NCI-H2029 treated with DMSO at 0.1 percent for 48 hours (cell line): ENCODE measurements around the gene OR6J1.
"Not testable (repeated sequence)": the region's sequence is repeated elsewhere in the genome, so short reads cannot be mapped to it uniquely, and the experiment has no call there.

Experiments used
- DNase-seq: peaks from one replicate; lab custom pipeline; 2025; lab: John Stamatoyannopoulos, UW

The OR6J1 gene

DNA sequence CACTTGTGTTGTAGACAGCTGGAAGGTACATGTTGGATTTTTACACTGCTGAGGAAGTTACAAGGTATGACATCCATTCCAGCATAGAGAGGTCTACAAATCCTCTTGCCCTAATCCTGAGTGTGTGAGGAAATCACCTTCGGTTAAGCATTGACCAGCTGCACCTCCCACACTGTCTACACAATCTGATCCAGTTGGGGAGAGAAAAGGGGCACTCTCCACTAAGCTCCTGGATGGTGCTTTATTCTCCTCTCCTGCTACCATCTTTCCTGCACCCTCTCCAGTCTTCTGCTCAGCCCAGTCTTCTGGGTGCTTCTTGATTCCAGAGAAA is at the start of gene OR6J1:
Gene OR6J1, minus strand, starts transcription at position 48 of the 331 bp plus-strand sequence. CDS start 9,541 bp downstream, outside the sequence.
- no peak for DNase-seq

DNA sequence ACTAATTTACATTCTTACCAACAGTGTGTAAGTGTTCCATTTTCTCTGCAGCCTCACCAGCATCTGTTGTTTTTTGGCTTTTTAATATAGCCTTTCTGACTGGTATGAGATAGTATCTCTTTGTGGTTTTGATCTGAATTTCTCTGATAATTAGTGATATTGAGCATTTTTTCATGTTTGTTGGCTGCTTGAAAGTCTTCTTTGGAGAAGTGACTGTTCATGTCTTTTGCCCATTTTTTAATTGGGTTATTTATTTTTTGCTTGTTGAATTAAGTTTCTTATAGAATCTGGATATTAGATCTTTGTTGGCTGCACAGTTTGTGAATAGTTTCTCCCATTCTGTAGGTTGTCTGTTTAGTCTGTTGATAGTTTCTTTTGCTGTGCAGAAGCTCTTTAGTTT is 48.0 kb upstream of the OR6J1 start:
- no peak for DNase-seq

DNA sequence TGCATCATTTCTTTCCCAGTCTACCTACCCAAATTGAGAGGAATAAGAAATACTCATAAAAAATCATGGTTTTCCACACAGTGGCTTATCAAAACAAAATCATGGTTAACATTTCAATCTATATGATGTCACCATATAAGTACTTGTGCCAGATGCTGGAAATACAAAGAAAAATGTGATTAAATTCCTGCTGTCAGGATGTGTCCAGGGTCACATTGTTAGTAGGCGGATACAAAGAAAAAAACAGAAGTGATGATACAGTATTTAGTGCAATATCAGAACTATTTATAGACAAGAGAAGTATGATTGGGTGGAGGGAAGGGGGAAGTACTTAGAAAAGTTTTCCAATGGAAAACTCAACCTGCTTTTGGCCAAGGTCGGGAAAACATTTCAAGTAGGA is 47.0 kb upstream of the OR6J1 start:
- no peak for DNase-seq

DNA sequence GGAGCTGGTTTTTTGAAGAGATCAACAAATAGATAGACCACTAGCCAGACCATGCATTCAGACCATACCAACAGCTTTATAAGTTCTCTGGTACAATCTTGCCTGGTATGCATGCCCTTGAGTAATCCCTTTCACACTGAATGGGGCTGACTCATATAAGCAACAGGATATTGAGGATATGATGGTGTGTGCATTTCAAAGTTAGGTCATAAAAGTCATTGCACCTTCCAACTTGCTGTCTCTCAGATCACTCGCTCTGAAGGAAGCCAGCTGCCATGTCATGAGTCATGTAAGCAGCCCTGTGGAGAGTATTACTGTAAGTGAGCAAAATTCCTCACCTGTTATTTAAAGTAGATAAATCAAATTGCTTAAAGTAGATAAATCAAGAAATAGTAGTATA is 45.0 kb upstream of the OR6J1 start:
- no peak for DNase-seq

DNA sequence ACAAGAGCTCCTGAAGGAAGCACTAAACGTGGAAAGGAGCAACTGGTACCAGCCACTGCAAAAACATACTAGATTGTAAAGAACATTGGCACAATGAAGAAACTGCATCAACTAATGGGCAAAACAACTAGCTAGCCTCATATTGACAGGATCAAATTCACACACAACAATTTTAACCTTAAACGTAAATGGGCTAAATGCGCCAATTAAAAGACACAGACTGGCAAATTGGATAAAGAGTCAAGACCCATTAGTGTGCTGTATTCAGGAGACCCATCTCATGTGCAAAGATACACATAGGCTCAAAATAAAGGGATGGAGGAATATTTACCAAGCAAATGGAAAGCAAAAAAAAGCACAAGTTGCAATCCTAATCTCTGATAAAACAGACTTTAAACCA is 43.8 kb upstream of the OR6J1 start:
- DNase-seq, result not testable (repeated sequence)

DNA sequence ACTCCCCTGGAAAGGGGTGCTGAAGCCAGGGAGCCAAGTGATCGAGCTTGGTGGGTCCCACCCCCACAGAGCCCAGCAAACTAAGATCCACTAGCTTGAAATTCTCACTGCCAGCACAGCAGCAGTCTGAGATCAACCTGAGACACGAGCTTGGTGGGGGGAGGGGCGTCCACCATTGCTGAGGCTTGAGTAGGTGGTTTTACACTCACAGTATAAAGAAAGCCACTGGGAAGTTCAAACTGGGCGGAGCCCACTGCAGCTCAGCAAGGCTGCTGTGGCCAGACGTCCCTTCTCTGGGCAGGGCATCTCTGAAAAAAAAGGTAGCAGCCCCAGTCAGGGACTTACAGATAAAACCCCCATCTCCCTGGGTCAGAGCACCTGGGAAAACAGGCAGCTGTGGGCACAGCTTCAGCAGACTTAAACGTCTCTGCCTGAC is 42.0 kb upstream of the OR6J1 start:
- not testable (repeated sequence) for DNase-seq

DNA sequence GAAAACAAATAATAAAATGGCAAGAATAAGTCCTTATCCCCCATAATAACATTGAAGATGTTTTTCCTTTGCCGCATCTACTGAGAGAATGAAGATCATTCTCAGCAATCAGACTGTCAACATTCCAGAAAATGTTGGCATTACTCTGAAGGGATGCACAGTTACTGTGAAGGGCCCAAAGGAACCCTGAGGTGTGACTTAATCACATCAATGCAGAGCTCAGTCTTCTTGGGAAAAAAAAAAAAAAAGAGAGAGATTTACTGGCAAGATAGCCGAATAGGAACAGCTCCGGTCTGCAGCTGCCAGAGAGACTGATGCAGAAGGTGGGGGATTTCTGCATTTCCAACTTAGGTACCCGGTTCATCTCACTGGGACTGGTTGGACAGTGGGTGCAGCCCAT is 41.3 kb upstream of the OR6J1 start:
- DNase-seq, result no peak

DNA sequence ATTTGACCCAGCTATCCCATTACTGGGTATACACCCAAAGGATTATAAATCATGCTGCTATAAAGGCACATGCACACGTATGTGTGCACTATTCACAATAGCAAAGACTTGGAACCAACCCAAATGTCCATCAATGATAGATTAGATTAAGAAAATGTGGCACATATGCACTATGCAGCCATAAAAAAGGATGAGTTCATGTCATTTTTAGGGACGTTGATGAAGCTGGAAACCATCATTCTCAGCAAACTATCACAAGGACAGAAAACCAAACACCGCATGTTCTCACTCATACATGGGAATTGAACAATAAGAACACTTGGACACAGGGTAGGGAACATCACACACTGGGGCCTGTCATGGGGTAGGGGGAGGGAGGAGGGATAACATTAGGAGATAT is 39.3 kb upstream of the OR6J1 start:
- not testable (repeated sequence) for DNase-seq

DNA sequence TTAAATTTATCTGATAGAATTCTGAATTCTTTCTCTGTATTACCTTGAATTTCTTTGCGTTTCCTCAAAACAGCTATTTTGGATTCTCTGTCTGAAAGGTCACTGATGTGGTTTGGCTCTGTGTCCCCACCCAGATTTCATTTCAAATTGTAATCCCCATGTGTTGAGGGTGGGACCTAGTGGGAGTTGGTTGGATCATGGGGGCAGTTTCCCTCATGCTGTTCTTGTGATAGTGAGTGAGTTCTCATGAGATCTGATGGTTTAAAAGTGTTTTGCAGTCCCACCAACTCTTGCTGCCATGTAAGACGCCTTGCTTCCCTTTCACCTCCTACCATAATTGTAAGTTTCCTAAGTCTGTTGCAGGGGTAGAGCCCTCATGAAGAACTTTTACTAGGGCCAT is 34.1 kb upstream of the OR6J1 start:
- DNase-seq, result no peak

DNA sequence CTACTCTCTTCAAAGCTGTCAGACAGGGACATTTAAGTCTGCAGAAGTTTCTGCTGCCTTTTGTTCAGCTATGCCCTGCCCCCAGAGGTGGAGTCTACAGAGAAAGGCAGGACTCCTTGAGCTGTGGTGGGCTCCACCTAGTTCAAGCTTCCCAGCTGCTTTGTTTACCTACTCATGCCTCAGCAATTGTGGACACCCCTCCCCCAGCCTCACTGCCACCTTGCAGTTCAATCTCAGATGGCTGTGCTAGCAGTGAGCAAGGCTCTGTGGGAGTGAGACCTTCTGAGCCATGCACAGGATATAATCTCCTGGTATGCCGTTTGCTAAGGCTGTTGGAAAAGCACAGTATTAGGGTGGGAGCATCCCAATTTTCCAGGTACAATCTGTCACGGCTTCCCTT is 33.4 kb upstream of the OR6J1 start:
- DNase-seq, result not testable (repeated sequence)

DNA sequence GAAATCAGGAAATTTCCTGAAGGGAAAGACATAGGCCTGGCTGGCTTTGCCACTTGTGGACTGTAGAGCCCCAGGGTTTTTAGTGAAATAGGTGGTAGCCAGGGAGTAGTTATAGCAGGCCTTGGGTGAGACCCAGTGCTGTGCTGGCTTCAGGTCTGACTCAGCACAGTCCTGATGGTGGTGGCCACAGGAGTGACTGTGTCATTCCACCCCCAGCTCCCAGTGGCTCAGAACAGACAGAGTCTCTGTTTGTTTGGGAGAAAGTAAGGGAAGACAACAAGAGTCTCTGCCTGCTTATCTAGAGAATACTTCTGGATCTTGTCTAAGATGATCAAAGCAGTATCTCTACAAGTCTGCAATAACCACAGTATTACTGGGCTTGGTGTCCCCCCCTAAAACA is 27.5 kb upstream of the OR6J1 start:
- no peak for DNase-seq

DNA sequence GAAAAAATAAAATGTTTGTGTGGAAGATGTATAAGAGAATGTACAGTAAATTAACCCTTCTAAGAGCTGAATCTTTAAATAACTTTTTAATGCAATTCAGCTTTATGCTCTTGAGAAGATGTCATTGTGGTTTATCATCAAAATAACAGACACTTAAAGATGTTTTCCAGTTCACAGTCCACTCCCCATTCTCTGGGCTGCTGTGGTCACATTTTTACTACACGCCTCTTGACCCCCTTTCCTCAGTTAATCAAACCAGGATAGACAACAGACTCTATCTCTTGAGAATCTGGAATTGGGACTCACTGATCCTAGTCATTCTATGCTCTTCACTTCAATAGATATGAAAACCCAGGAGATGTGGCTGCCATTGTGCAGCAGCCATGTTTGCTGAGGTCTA is 24.7 kb upstream of the OR6J1 start:
- no peak for DNase-seq

DNA sequence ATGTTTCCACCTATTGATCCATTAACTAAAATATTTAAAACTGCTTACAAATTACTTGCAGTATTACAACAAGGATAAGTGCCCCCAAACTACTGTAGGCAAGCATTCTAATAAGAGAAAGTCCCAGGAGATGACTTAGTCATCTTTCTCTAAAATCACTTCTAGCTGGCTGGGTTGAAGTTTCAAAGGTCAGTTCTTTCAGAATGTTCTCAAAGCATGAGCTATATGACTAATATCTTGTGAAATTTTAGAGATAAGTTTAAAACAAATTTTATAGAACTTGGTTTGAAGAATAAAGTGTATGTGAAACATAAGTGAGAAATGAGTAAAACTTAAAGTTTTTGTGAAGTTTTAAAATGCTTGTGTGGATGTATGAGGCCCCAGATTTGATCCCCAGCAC is 24.3 kb upstream of the OR6J1 start:
- no peak for DNase-seq

DNA sequence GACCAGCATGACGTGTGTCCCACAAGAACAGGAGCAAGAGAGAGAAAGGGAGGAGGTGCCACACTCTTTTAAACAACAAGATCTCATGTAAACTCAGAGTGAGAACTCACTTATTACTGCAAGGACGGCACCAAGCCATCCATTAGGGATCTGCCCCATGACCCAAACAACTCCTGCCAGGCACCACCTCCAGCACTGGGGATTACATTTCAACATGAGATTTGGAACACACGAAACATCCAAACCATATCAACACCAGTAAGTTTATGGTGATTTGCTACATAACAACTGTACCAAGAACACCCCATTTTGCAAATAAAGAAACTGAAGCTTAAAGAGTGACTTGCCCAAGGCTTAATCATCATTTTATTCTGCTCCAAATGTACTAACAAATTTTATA is 23.7 kb upstream of the OR6J1 start:
- DNase-seq, result no peak

DNA sequence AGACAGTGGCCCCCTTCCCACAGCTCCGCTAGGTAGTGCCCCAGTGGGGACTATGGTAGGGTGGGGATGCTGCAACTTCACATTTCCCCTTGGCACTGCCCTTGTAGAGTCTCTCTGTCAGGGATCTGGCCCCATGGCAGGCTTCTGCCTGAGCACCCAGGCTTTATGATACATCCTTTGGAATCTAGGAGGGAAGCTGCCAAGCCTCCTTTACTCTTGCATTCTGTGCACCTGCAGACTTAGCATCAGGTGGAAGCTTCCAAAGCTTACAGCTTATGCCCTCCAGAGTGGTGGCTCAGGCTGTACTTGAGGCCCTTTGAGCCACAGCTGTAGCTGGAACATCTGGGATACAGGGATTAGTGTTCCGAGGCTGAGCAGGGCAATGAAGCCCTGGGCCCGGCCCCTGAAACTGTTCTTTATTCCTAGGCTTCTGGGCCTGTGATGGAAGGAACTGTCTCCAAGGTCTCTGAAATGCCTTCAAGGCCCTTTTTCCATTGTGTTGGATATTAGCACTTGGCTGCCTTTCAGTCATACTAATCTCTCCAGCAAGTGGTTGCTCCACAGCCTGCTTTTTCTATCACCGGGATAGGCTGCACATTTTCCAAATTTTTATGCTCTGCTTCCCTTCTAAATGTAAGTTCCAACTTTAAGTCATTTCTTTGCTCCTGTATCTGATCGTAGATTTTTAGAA is 22.2 kb upstream of the OR6J1 start:
- DNase-seq, result no peak

DNA sequence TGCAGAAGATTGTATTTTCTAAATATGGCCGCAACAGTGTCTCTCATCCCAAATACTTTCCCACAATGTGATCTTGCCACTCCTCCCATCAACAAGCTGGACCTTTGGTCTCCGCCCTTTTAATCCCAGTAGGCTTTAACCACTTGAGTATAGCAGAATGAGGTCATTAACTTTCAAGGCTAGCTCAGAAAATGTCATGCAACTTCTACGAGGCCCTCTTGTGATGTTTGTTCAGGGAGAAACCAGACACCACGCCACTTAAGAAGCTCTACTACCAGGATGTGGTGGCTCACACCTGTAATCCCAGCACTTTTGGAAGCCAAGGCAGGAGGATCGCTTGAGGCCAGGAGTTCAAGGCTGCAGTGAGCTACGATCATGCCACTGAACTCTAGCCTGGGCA is 20.1 kb upstream of the OR6J1 start:
- DNase-seq, result peak; percentile 97

DNA sequence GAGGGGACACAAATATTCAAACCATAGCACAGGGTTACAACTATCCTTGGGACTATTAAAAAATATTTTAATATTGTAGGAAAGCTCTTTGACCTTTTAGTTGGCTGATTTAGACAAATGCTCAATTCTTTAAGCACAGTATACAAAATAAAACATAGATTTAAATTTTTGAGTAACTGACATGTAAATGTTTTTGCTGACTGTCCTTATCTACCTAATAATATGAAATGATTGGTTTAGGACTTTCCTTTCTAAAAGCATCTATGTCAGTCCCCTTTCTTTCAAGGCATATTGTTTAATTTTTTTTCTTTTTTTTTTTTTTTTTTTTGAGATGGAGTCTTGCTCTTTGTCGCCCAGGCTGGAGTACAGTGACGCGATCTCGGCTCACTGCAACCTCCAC is 16.5 kb upstream of the OR6J1 start:
- no peak for DNase-seq

DNA sequence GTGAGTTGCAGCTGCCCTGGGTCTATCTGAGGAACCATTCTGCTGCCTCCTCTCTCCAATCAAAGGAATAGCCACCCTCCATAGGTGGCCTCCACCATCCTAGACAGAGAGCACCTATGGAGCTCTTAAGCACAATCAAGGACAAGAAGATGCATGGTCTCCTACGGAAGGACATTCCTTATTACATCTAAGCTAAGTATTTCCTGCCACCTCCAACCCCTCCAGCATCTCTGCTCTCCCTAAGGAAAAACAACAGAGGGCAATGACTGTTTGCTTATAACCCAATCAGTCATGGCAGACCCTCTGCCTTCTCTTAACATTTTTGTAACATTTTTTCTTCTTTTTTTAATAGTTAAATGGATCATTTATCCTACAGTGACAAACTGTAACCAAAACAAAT is 14.8 kb upstream of the OR6J1 start:
- DNase-seq, result no peak

DNA sequence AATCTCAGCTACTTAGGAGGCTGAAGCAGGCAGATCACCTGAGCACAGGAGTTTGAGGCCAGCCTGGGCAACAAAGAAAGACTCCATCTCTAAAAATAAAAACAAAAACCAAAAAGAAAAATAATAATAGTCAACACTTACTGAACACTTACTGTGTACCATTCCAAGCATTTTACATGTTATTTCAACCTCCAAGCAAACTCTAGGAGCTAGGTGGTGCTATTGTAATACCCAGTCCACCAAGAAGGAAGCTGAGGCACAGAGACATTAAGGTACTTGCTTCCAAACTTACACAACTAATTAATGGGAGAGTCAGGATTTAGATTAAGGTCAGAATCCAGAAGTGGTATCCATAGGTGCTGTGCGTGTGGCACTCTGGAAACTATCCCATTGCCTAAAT is 13.7 kb upstream of the OR6J1 start:
- DNase-seq, result no peak

DNA sequence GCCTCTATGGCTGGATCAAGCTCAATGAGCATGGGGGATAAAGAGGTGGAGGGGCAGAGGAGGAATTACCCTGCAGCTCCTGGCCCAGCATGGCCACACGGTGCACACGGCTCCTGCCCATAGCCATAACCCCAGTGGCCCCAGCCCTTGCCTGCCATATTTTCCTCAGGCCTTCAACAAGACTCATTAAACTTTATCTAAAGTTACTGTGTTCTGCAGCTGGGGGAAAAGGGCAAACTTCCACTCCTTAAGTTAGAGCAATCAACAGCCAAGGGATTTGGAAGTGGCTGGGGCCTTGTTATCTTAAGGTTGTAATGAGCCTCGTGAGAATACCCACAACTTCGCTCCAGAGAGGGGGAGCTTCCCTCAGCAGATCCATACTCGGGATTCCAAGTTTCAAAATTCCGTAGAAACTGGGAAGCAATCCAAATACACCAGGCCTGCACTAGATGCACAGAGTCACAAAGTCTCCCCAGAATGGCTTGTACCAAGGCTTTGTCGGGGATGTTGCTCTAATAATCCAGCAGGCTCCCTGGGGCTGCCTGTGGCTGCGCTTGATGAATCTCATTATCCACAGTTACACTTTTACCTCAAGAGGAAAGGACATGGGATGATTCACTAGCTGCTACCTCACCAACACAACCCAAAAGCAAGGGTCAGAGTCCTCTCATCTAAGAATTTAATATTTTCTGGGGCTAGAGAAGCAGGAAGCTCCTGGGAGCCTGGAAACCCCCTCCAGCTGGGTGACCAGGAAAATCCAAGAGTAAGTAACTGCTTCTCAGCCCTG is 13.0 kb upstream of the OR6J1 start:
- DNase-seq, result no peak

DNA sequence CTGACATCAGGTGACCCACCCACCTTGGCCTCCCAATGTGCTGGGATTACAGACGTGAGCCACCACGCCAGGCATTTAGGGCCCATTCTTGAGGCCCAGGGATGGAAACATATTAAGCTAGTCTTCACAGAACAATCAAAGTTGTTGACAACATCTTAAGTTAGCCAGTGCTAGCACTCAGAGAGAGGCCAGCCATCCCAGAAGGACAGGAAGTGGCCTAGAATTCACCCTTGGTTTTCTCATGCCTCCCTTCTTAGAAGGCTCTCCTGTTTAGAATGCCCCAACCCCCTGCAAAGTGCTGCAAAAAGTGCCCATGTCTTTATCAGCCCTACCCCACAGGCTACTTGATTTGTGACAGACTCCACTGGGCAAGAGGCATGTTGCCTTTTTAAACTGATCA is 12.1 kb upstream of the OR6J1 start:
- no peak for DNase-seq

DNA sequence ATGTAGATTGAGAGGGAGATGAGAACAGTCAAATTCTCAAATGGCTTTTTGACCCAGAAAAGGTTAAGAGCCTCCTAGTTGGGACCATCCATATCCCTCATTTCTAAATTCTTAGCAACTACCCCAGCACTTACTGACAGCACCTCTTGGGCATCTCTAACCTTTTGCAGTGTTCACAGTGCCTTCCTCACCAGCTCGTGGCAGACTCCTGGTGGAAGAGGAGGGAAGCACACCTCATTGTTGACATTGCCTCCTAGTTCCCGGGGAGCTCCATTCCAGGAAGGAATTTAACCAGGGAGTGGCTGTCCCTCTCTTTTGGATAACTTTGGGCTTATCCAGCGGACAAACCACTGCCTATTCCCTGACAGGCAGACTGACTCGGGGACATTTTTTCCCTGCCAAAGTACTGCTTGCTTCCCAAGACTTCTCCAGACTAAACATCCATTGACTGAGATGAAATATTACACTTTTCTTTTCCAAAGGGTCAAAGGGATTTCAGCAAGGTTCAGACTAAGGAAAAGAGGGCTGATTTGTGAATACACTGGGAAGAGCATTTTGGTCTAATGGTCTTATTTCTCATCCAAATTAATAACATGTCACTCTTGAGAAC is 9.0 kb upstream of the OR6J1 start:
- peak; percentile 65 for DNase-seq

DNA sequence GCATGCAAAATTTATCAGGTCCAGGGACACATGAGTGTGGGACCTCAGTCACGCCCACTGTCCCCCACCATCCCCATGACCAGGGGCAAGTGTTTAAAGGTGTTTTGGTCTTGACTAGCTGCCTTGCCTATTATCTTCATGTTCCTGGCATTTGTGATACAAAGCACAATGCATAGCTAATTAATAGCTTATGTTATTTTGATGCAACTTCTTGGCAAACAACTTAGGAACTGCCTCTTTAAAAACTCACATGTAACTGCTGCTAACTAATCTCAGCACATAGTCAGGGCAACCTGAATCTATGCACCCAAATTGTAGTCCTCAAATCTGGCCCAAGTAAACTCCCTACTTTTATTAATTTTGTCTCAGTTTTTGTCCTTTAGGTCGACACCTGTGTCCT is 7.4 kb upstream of the OR6J1 start:
- no peak for DNase-seq
